Activated B cell treated with CpG ODN at 0.5 μM for 24 hours (primary cell): ENCODE measurements around the gene IL17C. TPM values are rescaled to one million over a fixed set of nuclear protein-coding genes. Genes with fewer than 3 reads are reported as not detected.

Experiments
- ATAC-seq: fragments of 200-7000 bp; cut with Tn5 transposase; one replicate; pipeline ENCODE4 v1.10.0; 2021; ENCODE audit warnings: low read depth, mild to moderate bottlenecking, moderate library complexity
- CTCF ChIA-PET: fragments of 350-600 bp; sonication (Branson Sonifier 250); formaldehyde crosslinking; loops from one replicate; lab custom pipeline; 2021; ENCODE audit warnings: antibody characterized with exemption; lab: Charles Lee
- POLR2A ChIA-PET: fragments of 350-600 bp; sonication (Branson Sonifier 250); formaldehyde crosslinking; loops from one replicate; lab custom pipeline; 2021; ENCODE audit warnings: antibody characterized with exemption; lab: Charles Lee
- DNase-seq: peaks from one replicate; pipeline ENCODE4 v3.0.0; 2022
- H3K27ac Mint-ChIP-seq: one replicate; pipeline ENCODE4 v1.8.0; 2020; ENCODE audit warnings: mixed read lengths
- H3K27me3 Mint-ChIP-seq: one replicate; pipeline ENCODE4 v1.8.0; 2021; ENCODE audit warnings: mixed read lengths
- H3K36me3 Mint-ChIP-seq: one replicate; pipeline ENCODE4 v1.8.0; 2021; ENCODE audit warnings: low read depth, mixed read lengths
- H3K4me1 Mint-ChIP-seq: one replicate; pipeline ENCODE4 v1.8.0; 2021; ENCODE audit warnings: mixed read lengths
- H3K4me3 Mint-ChIP-seq: one replicate; pipeline ENCODE4 v1.8.0; 2020; ENCODE audit warnings: mild to moderate bottlenecking, mixed read lengths
- H3K9me3 Mint-ChIP-seq: one replicate; pipeline ENCODE4 v1.8.0; 2020; ENCODE audit warnings: mixed read lengths
- CTCF ChIP-seq: fragments of 200-600 bp; IDR thresholded peaks from one replicate; pipeline ENCODE4 v1.8.0; 2022; ENCODE audit warnings: antibody characterized with exemption, mild to moderate bottlenecking
- intact Hi-C: fragments of 100-400 bp; cut with micrococcal nuclease; formaldehyde crosslinking; loops from one replicate; pipeline ENCODE4 v1.15.1; 2024
- total RNA-seq: library from RNA; stranded (reverse); gene quantifications from 2 replicates; pipeline ENCODE4 v1.2.3, GENCODE V29; 2022

Gene IL17C
- total RNA-seq, 1 donor from 2014 or later: 0.69 TPM

DNA sequence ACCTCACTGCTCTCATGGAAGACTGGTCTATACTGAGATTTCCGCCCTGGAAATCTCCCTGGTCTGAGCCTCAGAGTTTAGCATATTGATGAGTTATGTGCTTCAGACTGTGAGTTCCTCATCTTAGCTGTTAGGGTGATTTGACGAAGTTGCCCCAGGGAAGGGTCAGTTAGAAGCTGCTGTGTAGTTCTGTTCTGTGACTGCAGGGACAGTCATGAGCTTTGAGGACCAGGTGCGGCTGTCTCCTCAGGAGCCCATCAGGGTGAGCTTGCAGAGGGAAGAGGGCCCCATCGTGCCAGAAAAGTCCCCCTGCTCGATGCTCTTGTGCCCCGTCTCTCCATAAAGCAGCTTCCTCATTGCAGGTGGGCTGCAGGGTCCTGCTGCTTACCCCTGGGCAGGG is 28.3 kb upstream of the IL17C start:
- CTCF ChIA-PET: interaction anchor here (0.8 kb wide), 1 partner anchor 21 kb away, joined by 3 read pairs; no protein-coding TSS in a partner anchor

GRCh38 chr16:88610909-88611812 is 27.2 kb upstream of the IL17C start:
- intact Hi-C loops: no loop called here
- H3K4me3 Mint-ChIP-seq: no peak overlapping the region
- no peak for TF ChIP-seq CTCF
- H3K9me3 Mint-ChIP-seq: no peaks in the 10 kb centered on the region
- peaks cover 18% of the 10 kb centered on the region for H3K4me1 Mint-ChIP-seq
- ChIA-PET CTCF (no interaction called here), POLR2A (no interaction called here)
- DNase-seq (no peak), ATAC-seq (no peak)
- H3K27me3 Mint-ChIP-seq: no peaks in the 10 kb centered on the region
- H3K36me3 Mint-ChIP-seq: peaks cover 77% of the 10 kb centered on the region
- H3K27ac Mint-ChIP-seq: no peak overlapping the region

More for the DNA sequence above, 28.3 kb upstream of the IL17C start:
- Mint-ChIP-seq H3K36me3 (peaks cover 77% of the 10 kb centered on the region), H3K9me3 (no peaks in the 10 kb centered on the region), H3K4me3 (no peak overlapping the region), H3K27ac (no peak overlapping the region), H3K27me3 (no peaks in the 10 kb centered on the region), H3K4me1 (peaks cover 18% of the 10 kb centered on the region)
- POLR2A ChIA-PET: interaction anchor here (1.0 kb wide), 1 partner anchor 40 kb away, joined by 3 read pairs; the partner anchor contains the start of gene ZC3H18
- ATAC-seq (no peak), DNase-seq (no peak)
- intact Hi-C loops: no loop called here
- no peak for TF ChIP-seq CTCF

DNA sequence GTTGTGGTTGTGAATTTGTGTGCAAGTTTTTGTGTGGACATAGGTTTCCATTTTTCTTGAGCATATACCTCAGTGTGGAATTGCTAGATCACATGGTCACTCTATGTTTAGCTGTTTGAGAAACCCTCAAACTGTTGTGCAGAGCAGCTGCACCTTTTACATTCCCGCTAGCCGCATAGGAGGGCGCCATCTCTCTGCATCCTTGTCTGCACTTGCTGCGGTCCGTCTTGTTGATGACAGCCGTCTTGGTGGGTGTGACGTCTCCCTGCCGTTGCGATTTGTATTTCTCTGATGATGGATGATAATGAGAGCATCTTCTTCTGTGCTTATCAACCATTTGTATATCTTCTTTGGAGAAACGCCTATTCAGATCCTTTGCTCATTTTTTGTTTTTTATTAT is 25.1 kb upstream of the IL17C start:
- ChIA-PET POLR2A (no interaction called here), CTCF (no interaction called here)
- no peak for DNase-seq
- no peaks in the 10 kb centered on the region for H3K27me3 Mint-ChIP-seq
- no peak overlapping the region for H3K4me3 Mint-ChIP-seq
- no peaks in the 10 kb centered on the region for H3K9me3 Mint-ChIP-seq
- ATAC-seq: no peak
- no peak for TF ChIP-seq CTCF
- H3K36me3 Mint-ChIP-seq: peaks cover 75% of the 10 kb centered on the region
- no peak overlapping the region for H3K27ac Mint-ChIP-seq
- intact Hi-C loops: no loop called here
- H3K4me1 Mint-ChIP-seq: peaks cover 6% of the 10 kb centered on the region

DNA sequence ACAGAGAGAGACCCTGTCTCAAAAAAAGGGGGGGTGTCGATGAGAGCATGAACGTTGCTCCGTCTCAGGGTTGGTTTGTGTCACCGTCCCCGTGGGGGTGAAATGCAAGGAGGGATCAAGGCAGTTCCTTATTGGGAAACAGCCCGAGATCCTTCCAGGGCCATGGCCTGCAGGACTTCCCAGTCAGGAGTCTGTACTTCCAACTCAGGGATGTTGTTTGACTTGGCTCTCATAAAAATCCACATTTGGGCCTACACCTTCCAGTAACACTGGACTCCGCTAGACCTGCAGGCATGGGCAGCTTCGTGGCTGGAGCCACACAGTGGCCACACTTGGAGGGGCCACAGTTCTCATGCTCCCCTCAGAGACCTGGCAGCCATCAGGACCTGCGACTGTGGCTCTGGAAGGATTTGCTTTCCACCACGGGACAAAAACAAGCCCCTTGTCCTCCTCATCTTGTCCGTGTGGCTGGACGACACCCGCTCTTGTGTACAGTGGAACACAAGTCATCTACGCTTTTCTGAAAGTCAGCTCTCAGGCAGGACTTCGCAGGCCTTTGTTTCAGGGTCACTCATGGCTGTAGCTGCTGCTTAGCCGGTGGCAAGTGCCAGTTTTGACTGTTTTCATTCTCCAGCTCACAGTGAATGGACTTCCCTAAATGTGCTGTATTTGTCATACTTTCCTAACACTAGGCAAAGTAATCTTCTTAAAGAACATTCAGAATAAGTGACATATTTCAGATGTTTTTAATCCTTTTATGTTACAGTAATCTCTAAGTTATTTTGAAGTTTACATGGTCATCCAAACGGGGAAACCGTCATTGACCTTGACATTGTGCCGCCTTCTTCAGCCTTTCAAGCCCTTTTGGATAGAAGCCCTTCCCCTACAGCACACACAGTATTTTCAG is 24.2 kb upstream of the IL17C start:
- Mint-ChIP-seq H3K36me3 (peaks cover 79% of the 10 kb centered on the region), H3K27ac (no peak overlapping the region), H3K9me3 (no peaks in the 10 kb centered on the region), H3K4me3 (no peak overlapping the region), H3K4me1 (no peaks in the 10 kb centered on the region), H3K27me3 (no peaks in the 10 kb centered on the region)
- no peak for DNase-seq
- no peak for TF ChIP-seq CTCF
- intact Hi-C loops: no loop called here
- ATAC-seq: no peak
- POLR2A ChIA-PET: no interaction called here
- CTCF ChIA-PET: no interaction called here
